ENCODE data around the gene AKIRIN2.
"Not testable (repeated sequence)": the region's sequence is repeated elsewhere in the genome, so short reads cannot be mapped to it uniquely, and the experiment has no call there.

GRCh38 chr6:87703039-87703438 lies 1.0 kb upstream of the AKIRIN2 start:
- not testable (repeated sequence) for TF ChIP-seq CTCF (IDR thresholded peaks at IDR 0.05); POLR2A (IDR thresholded peaks at IDR 0.05; ENCODE audit: low read depth)
